ENCODE measurements around the gene BCAT1. TPM values are rescaled to one million over a fixed set of nuclear protein-coding genes. Genes with fewer than 3 reads are reported as not detected.

BCAT1 gene
- total and polyA plus RNA-seq, 2 donors from 2014 or later = 1.3 to 15.5 TPM

DNA sequence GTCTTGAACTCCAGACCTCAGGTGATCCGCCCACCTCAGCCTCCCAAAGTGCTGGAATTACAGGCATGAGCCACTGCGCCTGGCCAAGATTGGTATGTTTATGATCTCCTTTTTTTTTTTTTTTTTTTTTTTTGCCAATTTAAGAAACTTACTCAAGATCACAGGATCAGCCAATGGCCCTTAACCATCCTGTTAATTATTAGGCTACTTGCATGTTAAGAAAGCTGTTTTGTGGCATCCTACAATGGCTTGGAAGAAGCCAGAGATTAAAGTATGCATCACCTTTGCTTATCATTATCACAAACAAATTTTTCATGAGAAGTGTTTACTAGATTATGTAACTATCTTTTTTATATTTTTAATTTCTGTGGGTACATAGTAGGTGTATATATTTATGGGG, 140.2 kb downstream of the BCAT1 start:
- no peak overlapping the region for H3K27ac ChIP-seq (ENCODE audit: low read depth in 2 of 2, low read length in 2 of 2)
- no peaks in the 10 kb centered on the region for H3K9me3 ChIP-seq (ENCODE audit: control insufficient read depth in 2 of 3, insufficient read depth in 1 of 3, low read length in 3 of 3)
- intact Hi-C loops (cut with DNase I) = no loop called here
- no peaks in the 10 kb centered on the region for H3K4me1 ChIP-seq (ENCODE audit: control insufficient read depth in 2 of 3, insufficient read depth in 2 of 3, low read depth in 1 of 3, low read length in 3 of 3)
- no peak overlapping the region for H3K4me3 ChIP-seq (ENCODE audit: low read length in 3 of 3)
- TF ChIP-seq, protein P1, sequence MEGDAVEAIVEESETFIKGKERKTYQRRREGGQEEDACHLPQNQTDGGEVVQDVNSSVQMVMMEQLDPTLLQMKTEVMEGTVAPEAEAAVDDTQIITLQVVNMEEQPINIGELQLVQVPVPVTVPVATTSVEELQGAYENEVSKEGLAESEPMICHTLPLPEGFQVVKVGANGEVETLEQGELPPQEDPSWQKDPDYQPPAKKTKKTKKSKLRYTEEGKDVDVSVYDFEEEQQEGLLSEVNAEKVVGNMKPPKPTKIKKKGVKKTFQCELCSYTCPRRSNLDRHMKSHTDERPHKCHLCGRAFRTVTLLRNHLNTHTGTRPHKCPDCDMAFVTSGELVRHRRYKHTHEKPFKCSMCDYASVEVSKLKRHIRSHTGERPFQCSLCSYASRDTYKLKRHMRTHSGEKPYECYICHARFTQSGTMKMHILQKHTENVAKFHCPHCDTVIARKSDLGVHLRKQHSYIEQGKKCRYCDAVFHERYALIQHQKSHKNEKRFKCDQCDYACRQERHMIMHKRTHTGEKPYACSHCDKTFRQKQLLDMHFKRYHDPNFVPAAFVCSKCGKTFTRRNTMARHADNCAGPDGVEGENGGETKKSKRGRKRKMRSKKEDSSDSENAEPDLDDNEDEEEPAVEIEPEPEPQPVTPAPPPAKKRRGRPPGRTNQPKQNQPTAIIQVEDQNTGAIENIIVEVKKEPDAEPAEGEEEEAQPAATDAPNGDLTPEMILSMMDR (IDR thresholded peaks at IDR 0.05; ENCODE audit: borderline replicate concordance, extremely low read depth, insufficient read depth) = no peak
- H3K27me3 ChIP-seq (ENCODE audit: control insufficient read depth, insufficient read depth, low read length) = no peaks in the 10 kb centered on the region
- H3K36me3 ChIP-seq (ENCODE audit: control insufficient read depth in 2 of 3, insufficient read depth in 3 of 3, low read length in 3 of 3) = no peaks in the 10 kb centered on the region
- FAIRE-seq (no peak), DNase-seq (no peak)
- no peak overlapping the region for H3K9ac ChIP-seq (ENCODE audit: low read length in 3 of 3)

DNA sequence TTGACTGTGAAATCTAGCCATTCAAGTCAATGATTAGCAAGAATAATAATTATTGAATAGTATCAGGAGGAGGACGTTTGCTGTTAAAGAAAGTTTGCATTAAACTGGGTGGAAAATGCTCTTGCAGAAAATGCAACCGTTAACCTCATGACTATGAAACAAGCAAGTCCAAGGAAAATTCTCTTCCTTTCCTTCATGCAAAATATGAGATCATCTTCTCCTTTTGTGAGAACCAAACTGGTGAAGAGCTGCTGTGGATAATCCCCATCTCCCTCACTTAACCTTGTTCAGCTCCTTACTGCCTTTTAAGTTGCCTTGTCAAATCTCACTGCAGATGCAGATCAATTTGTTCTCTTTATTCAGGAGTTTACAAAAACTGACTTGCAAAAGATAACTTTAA, 142.5 kb downstream of the BCAT1 start:
- H3K9me3 ChIP-seq (ENCODE audit: control insufficient read depth in 2 of 3, insufficient read depth in 1 of 3, low read length in 3 of 3) = no peaks in the 10 kb centered on the region
- H3K36me3 ChIP-seq (ENCODE audit: control insufficient read depth in 2 of 3, insufficient read depth in 3 of 3, low read length in 3 of 3) = no peaks in the 10 kb centered on the region
- H3K27ac ChIP-seq (ENCODE audit: low read depth in 2 of 2, low read length in 2 of 2) = no peak overlapping the region
- TF ChIP-seq, protein P1 (IDR thresholded peaks at IDR 0.05; ENCODE audit: borderline replicate concordance, extremely low read depth, insufficient read depth) = no peak
- no peak for DNase-seq
- no peaks in the 10 kb centered on the region for H3K4me1 ChIP-seq (ENCODE audit: control insufficient read depth in 2 of 3, insufficient read depth in 2 of 3, low read depth in 1 of 3, low read length in 3 of 3)
- no peak for FAIRE-seq
- H3K4me3 ChIP-seq (ENCODE audit: low read length in 3 of 3) = no peak overlapping the region
- intact Hi-C loops (cut with DNase I) = no loop called here
- H3K9ac ChIP-seq (ENCODE audit: low read length in 3 of 3) = no peak overlapping the region
- no peaks in the 10 kb centered on the region for H3K27me3 ChIP-seq (ENCODE audit: control insufficient read depth, insufficient read depth, low read length)

DNA sequence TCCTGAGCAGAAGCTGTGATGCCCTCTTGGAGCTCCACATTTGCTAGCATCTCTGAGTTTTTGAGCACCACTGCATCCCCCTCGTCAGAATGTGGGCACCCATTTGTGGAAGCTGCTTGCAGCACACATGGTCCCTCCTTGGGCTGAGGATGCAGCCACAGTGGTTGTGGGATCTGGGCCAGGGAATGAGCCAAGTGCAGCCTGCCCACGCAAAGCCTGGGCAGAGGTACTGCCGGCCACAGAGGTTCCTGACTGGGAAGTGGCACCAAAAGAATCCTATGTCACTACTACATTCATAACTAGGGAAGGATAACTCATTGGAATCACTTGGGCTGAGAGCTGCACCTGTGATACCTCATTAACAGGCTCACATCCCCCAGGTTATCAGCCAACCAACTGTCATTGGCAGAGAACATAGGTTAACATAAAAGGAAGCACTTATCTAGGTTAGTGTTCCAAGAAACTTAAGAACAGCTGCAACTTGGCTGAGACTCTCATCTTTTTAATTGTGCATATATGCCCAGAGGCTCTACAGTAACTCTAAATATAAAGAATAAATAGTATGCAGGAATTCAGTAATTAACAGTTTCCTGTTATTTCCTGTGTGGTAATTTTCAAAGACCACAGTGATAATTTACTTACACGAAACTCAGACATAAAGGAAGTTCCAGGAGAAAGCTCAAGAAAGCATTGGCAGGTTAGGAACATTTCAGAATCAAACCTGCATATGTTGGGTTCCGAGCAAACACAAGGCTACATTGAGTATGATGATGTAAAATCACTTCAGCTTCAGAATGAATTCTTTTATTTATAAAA, 145.3 kb downstream of the BCAT1 start:
- H3K27me3 ChIP-seq (ENCODE audit: control insufficient read depth, insufficient read depth, low read length) = no peaks in the 10 kb centered on the region
- no peaks in the 10 kb centered on the region for H3K9me3 ChIP-seq (ENCODE audit: control insufficient read depth in 2 of 3, insufficient read depth in 1 of 3, low read length in 3 of 3)
- no peak for FAIRE-seq
- no peak overlapping the region for H3K27ac ChIP-seq (ENCODE audit: low read depth in 2 of 2, low read length in 2 of 2)
- H3K9ac ChIP-seq (ENCODE audit: low read length in 3 of 3) = no peak overlapping the region
- TF ChIP-seq, protein P1 (IDR thresholded peaks at IDR 0.05; ENCODE audit: borderline replicate concordance, extremely low read depth, insufficient read depth) = no peak
- no peak for DNase-seq
- no peaks in the 10 kb centered on the region for H3K36me3 ChIP-seq (ENCODE audit: control insufficient read depth in 2 of 3, insufficient read depth in 3 of 3, low read length in 3 of 3)
- no peaks in the 10 kb centered on the region for H3K4me1 ChIP-seq (ENCODE audit: control insufficient read depth in 2 of 3, insufficient read depth in 2 of 3, low read depth in 1 of 3, low read length in 3 of 3)
- intact Hi-C loops (cut with DNase I) = no loop called here
- H3K4me3 ChIP-seq (ENCODE audit: low read length in 3 of 3) = no peak overlapping the region

Data from kidney (tissue), 14 donors.